RKO (cell line): ENCODE measurements around the gene ZNF747.
"Not testable (repeated sequence)": the region's sequence is repeated elsewhere in the genome, so short reads cannot be mapped to it uniquely, and the experiment has no call there.

ENCODE experiments used
- DNase-seq: peaks from one replicate; pipeline ENCODE4 v3.0.0-alpha.2; 2016; ENCODE audit warnings: low spot score

ZNF747 gene

DNA sequence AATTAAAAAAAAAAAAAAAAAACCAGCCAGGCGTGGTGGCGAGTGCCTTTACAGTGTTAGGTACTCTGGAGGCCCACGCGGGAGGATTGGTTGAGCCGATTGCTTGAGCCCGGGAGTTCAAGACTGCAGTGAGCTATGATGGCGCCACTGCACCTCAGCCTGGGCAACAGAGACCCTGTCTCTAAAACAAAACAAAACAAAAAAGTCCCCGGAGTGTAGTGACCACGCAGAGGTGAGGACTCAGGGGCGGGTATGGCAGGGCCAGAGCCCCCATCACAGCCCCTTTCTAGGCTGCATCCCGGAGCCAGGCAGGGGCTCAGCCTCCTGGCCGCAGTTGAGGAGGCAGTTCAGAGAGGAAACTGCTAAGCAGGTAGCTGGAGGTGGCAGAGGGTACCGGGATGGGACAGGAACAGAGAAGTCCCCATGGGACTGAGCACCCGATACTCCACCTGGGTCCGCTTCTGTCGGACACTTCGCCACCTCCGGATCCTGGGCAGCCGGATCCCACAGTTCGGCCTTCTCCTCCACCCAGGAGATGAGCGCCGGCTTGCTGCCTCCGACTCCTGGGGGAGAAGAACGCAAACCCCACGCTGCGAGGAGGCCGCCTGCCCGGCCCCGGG is 800 bp downstream of the ZNF747 start:
- peak; percentile 20 for DNase-seq

DNA sequence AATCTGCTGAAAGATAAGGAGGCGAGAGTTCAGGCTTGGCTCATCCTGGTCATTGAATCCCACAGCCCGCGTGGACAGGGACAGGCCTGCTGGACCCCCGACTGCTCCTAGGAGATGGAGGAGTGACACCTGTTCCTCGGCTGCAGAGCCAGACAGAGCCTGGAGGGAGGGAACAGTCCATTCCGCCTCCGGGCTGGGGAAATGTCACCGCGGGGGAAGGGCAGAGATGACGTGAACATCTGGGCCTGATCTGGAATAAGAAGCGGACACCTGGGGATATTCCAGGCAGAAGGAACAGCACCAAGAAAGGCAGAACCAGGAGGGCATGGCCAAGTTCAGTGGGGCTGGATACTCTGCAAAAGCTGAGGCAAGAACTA is 1.5 kb downstream of the ZNF747 start:
- no peak for DNase-seq

DNA sequence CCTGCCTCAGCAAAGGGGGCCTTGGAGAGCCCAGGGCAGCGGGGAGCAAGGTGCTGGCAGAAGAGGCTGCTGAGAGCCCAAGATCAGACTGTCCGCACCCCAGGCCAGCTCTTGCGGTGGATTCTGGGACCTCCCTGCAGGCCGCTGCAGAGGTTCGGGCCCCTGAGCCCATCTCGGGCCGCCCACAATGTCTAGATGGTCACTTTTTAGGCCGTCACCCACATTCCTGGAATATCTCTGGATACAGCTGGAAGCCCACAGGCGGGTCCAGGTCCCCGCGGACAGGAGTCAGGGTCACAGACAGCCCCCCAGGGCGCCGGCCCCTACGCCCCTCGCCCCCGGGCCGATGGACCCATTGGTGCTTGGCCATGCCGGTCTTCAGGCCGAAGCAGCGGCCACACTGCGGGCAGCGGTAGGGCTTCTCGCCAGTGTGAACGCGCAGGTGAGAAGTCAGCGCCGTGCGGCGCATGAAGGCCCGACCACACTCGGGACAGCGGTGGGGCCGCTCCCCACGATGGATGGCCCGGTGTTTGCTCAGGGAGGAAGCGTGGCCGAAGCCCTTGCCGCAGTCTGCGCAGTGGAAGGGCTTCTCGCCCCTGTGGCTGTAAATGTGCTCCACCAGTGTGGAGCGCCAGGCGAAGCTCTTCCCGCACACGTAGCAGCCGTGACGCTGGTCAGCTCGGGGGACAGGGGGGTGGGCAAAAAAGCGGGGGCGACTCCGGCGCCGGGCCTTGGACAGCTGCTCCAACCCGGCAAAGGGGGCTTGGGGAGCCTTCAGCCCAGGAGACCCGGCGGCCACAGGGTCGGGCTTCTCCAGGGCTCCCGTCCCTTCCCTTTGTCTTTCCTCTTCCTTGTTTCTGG is 2.1 kb downstream of the ZNF747 start:
- no peak for DNase-seq

DNA sequence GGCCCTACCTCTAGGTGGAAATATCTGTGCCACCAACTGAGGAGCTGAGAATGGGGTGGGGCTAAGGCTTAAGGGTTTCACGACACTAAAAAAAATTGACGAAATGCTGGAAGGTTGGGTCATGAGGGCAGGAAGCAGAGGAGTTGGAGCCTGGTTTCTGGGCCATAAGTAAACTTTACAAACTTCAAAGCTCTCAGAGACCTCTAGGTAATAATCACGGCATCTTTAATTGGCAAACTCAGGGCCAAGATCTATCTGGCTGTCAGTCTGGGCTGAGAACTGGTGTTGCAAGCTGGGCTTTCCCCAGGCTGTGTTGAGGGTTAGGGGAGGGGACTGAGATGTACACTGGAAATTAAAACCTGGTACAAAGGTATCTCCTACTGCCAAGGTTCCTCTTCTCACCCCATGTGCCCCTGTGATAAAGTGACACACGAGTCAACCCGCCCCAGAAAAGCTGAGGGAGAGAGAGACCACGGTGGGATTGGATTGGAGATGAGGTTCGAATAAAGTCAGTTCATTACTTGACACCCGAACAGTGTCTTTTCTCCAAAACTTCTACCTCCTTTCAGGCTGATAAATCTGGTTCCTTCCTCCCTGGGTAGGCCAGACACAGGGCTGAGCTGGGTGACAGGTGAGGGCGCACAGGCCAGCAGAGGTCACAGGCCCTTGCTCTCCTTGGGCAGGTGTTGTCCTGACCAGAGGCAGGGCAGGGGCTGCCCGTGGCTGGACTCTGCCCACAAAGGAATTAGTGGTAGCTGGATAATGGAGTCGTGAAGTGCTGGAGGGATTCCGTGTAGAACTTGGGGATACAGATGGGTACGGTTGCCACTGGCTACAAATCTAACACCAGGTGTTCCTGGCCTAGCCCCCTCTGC is 4.3 kb downstream of the ZNF747 start:
- no peak for DNase-seq

DNA sequence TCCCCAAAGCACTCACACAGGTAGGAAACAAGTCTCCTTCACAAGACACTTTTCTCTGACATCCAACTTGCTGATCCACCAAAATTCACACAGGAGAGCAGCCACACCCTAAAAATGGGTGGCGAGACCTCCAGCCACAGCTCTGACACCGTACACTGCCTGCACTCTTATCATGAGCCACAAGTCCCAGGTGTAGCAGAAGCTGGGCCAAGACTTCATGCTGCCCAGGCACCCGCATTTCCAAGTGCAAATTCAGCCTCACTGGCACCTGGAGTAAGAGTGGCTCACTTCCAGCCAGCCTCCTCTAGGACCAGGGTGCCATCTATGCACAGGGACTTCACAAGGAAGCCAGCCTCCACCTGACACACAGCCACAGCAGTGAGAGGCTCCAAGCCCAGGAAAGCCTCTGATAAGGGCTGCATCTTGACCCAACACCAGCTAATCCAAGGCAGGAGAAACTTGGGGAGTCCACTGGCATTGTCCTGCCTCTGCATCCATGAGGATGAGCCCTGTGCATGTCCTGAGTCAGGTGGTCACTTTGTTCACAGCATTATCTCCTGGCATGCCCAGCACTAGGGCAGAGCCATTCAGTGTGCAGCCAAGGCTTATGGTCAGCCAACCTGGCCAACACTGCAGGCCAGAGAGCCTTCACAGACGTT is 5.7 kb downstream of the ZNF747 start:
- no peak for DNase-seq

DNA sequence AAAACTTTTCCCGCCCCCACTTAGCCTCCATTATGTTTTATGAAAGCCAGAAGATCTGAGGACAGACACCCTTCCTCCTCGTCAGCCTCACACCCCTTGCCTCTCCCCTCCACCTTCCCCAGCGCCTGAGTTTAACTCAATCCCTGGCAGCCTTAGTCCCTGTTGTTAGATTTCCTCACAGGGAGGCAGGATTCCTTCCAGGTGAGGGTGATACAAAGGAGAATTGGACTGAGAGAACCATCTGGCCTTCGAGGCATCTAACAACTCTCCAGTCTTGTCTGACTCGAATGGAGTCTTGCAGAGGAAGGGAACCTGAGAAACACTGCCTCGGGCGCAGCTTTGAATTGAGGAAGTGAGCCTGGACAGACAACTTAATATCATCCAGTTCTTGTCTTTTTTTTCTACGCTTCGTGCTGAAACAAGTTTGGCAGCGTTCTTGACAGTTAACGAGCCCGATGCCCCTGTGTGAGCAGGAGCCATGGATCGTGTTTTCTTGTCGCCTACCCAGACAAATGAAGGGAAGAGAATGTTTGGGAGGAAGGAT is 7.0 kb downstream of the ZNF747 start:
- no peak for DNase-seq

DNA sequence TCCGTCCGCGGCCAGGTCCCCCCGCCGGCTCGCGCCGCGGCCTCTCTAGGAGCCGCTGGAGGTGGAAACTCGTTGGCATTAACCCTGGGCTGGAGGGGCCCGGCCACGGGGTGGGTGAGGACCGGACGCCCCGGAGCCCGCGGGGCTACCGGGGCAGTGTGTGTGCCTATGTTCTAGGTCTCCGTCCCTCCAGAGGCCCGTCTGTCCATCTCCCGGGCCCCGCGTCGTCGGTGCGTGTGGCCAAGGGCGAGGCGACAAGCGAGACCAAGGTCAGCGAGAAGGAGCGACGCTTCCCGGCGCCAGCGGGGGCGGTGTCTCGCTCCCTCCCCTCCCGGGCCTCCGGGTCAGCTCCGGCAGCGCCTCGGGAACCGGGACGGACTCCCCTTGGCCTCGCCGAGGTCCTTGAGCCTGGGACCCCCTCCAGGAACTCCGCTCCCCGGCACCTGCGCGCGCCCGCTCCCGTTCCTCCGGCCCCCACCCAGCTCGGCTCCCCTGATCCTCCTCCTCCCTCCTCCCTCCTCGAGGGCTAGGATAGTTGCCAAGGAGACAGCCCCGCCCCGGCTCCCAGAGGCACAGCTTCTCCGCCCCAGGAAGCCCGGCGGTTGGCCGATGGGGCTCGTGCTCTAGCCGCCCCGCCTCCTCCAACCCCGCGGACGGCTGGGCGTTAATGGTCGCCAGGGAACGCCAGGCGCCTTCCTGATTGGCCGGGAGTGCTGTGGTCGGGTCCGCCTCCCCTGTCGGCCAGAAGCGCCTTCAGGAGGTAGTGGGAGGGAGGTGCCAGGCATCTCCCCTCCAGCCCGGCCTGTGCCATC is 7.6 kb downstream of the ZNF747 start:
- peak; percentile 96 for DNase-seq

DNA sequence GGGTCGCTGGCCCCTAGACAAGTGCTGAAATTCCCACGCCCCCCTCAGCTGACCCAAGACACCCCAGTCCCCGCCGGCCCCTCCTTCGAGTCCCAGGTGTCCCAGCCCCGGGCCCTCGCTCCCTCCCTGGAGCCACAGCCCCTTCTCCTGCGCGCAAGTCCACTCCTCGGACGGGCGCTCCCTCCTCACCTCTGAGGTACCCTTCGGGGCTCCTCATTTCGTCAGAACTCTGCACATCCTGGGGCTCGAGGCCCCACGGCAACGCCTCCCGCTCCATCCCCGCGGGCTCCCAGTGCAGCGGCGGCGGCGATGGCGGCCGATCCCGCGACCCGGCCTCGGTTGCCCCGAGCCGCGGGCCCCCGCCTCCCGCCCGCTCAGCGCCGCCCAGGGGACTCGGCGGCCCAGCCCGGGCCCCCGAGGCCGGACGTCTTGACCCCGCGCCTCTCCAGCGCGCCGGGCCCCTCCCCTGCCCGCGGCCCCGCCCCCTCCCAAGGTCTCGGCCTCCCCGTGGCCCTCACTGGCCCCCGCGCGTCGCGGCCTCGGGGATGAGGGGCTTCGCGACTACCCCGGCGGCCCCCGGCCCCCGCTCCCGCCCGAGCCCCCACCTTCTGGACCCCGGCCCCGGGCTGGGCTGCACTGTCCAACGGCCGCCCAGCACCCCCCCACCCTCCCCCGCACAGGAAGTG is 8.4 kb downstream of the ZNF747 start, which contains the start of gene ZNF768:
Gene ZNF768 (minus strand): TSS at position 430 of the 686 bp plus-strand sequence. CDS start 153 bp downstream, at position 277.
- peak; percentile 51 for DNase-seq

DNA sequence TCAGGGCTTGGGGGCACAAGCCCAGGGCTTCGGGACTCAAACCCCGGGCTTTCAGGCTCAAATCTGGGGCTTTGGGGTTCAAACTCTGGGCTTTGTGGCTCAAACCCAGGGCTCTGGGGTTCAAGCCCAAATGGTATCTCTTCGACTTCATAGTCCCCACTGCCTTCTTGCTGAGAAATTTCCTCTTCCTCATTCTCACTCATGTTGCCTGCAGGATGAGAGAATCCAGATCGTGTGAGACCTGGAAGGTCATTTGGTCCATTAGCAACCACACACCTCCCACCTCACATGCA is 8.9 kb downstream of the ZNF747 start:
- no peak for DNase-seq

DNA sequence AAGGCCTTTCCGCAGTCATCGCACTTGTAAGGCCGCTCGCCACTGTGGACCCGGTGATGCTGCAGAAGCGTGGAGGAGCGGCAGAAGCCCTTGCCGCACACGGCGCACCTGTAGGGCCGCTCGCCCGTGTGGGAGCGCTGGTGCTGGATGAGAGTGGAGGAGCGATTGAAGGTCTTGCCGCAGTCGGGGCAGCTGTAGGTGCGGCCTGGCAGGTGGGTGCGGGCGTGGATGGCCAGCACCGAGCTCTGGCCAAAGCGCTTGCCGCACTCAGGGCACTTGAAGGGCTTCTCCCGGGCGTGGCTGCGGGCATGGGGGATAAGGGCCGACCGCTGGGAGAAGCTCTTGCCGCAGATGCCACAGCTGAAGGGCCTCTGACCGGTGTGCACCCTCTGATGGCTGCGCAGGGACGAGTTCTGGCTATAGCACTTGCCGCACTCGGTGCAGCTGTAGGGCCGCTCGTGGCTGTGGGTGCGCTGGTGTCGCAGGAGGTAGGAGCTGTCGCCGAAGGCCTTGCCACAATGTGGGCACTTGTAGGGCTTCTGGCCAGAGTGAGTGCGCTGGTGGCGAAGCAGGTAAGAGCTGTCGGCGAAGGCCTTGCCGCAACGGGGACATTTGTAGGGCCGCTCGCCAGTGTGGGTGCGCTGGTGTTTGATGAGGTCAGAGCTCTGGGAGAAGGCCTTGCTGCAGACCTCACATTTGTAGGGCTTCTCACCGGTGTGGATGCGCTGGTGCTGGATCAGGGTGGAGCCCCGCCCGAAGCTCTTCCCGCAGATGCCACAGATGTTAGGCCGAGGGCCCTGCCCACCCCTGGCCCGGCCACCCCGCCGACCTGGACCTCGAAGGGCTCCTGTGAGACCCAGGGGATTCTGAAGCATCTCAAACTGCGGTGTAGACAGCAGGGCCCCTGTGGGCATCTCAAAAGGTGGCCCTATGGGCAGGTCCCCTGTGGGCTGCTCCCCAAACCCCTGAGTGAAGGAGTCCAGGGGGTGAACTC is 9.8 kb downstream of the ZNF747 start:
- no peak for DNase-seq

DNA sequence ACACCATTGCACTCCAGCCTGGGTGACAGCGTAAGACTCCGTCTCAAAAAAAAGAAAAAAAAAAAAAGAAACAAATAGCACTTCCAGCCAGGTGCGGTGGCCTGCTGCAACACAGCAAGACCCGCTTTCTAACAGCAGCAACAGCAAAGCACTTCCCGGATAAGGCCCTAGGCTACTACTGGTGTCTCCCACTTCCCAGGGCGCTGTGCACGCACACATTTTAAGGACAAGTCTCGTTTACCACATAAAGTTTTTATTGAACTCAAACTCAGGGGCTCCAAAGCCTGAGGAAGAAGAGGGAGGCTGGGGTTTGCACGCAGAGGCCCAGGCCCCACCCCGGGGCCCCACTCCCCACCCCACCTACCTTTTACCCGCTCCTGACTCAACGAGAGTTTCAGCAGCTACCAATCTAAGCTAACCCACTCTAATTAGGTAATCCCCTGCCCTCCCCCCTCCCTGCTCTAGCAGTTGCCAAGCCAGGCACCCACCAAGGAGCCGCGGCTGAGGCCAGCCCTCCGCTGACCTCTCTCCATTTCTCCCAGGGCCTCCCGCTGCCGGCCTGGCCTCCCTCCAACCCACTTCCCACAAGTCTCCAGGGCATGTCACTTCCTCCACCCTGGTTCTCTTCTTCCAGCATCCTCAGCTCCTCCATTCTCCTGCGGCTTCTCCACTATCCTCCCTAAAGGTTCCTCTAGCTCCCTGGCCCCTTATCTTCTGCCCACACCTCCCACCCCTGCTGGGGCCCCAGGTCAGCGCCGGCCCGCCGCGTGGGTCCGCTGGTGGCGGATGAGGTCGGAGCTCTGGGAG is 10.7 kb downstream of the ZNF747 start:
- no peak for DNase-seq

DNA sequence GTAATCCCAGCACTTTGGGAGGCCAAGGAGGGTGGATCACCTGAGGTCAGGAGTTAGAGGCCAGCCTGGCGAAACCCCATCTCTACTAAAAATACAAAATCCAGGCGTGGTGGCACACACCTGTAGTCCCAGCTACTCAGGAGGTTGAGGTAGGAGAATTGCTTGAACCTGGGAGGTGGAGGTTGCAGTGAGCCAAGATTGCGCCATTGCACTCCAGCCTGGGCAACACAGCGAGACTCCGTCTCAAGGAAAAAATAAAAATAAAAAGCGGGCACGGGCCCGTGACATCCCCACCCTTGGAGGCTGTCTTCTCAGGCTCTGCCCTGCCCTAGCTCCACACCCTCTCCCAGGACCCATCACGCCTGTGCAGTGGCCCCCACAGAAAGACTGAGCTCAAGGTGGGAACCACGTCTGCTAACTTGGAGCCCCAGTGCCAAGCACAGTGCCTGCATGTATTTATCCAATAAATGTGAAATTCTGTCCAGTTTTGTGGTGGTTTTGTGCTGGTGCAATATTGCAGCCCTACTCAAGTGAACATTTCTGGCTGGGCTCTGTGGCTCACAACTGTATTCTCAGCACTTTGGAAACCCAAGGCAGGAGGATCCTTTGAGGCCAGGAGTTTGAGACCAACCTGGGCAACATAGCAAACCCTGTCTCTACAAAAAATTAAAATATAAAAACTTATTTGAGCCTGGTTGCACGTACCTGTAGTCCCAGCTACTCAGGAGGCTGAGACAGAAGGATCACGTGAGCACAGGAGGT is 11.8 kb downstream of the ZNF747 start:
- DNase-seq: not testable (repeated sequence)

DNA sequence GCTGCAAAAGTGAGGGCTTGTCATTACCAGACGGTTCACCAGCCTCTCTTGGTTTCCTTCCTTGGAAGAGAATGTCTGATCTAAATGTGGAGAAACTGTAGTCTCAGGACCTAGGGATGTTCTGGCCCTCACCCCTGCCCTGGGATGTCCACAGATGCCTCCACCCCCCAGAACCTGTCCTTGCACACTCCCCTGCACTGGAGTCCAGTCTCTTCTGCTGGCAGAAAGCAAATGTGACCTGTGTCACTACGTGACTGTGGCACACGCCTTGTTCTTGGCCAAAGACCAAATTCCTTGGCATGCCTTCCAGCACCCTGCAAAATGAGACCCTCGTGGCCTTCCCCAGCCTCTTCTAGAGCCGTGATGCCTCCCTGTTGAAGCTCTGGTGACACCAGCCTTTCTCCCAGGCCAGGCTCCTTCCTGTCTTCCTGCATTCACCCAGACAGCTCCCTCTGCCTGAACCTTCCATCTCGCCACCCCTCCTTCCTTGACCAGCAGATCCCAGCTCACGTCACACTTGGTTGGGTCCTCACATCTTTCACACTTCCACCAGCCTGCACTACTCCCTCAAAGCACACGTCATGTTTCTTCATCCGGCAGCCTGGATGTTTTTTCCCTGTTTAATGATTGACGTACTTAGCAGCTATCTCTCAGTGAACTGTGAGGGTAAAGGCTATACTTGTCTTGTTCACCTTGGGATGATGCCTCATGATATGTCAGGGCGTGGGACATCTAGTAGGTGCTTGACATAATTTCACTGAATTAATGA is 12.6 kb downstream of the ZNF747 start:
- DNase-seq: no peak

DNA sequence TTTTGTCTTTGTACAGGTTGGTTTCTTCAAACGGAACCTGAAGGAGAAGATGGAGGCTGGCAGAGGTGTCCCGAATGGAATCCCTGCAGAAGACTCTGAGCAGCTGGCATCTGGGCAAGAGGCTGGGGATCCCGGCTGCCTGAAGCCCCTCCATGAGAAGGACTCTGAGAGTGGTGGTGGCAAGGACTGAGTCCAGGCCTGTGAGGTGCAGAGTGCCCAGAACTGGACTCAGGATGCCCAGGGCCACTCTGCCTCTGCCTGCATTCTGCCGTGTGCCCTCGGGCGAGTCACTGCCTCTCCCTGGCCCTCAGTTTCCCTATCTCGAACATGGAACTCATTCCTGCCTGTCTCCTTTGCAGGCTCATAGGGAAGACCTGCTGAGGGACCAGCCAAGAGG is 13.2 kb downstream of the ZNF747 start:
- DNase-seq: no peak

DNA sequence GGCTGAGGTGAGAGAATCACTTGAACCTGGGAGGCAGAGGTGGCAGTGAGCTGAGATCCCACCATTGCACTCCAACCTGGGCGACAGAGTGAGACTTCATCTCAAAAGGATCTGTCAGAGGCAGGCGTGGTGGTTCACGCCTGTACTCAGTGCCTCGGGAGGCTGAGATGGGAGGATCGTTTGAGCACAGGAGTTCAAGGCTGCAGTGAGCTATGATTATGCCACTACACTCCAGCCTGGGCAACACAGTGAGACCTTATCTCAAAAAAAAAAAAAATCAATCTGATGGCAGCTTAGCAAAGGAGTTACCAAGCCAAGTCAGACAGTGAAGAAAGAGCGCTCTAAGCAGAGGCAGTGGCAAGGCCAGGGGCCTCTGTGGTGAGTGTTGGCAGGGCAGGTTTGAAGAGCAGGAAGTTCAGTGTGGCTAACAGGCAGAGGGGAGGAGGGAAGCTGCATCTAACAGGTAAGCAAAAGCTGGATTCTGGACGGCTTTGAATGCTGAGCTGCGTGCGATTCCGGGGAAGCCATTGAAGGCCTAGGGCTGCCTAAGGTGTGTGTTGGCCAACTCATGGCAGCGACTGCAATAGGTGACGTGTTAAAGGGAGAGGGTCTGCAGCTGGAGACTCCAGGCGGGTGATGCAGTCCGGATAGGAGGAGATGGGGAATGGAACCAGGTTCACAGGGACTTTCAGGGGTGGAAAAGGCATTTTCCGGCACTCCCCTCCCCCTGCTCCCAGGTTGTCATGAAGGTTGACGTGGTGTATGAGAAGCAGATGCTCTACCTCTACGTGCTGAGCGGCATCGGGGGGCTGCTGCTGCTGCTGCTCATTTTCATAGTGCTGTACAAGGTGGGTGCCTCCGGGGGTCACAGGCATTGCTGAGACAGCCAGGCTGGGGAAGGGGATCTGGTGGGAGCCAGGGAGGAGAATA is 15.3 kb downstream of the ZNF747 start:
- DNase-seq: no peak

DNA sequence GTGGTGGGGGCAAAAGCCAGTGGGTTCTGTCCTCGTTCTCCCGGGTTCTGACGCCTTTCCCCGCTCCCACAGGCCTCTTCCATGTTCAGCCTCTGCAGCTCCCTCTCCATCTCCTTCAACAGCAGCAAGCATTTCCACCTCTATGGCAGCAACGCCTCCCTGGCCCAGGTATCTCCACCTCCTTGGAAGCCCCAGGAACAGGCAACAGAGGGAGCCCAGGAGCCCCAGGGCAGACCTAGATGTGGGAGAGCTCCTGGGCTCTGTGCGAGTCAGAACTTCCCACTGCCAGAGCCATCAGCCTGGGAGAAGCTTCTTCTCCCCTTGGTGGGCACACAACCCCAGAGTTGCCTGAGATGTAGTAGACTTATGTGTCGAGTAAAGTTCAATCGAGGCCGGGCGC is 16.1 kb downstream of the ZNF747 start:
- no peak for DNase-seq
